Measurements from ENCODE around the gene GFOD1. TPM values are rescaled to one million over a fixed set of nuclear protein-coding genes. Genes with fewer than 3 reads are reported as not detected.

The GFOD1 gene
- total and polyA plus RNA-seq, 10 of the 15 experiments (the other 5 are each of a cell fraction or from before 2014, with no cell fraction given) = 6.5 to 41.4 (median 16.0) TPM

DNA sequence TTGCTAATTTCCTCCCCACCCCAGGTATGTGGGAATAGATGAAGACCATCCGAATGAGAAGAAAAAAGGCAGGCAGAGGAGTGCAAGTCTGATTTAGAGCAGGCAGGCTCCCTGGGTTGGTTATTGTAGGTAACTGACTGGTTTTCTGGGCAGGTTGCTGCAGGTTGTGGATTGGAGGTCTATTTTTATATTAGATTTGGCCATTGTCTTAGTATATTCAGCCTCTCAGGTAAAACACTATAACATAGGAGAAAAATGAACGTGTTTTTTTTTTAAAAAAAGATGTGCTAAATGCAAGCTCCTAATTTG lies 158.6 kb downstream of the GFOD1 start:
- Histone ChIP-seq H3K9ac (ENCODE audit: control insufficient read depth, insufficient read depth, low read length) (peak overlapping the region; percentile 84), H2AFZ (ENCODE audit: control insufficient read depth, low read depth, low read length) (peak overlapping the region; percentile 95), H3K4me1 (ENCODE audit: control insufficient read depth, insufficient read depth, low read length) (peaks cover 5% of the 10 kb centered on the region; the same call in 1 of the 2 replicates), H3K9me3 (replicated peaks; ENCODE audit: control insufficient read depth, insufficient read depth, low read length) (no peaks in the 10 kb centered on the region), H3K4me3 (peak overlapping the region; percentile 90), H3K4me2 (ENCODE audit: control insufficient read depth, insufficient read depth) (peak overlapping the region; percentile 95), H3K79me2 (ENCODE audit: control insufficient read depth, insufficient read depth, low read length) (peaks cover 11% of the 10 kb centered on the region), H3K36me3 (ENCODE audit: control insufficient read depth in 2 of 2, insufficient read depth in 2 of 2, low read length in 1 of 2) (peaks cover 0 to 7% of the 10 kb centered on the region in 2 experiments; a peak in 1 of 4 replicates), H3K27me3 (replicated peaks in 1 of 2; ENCODE audit: control insufficient read depth in 2 of 2, insufficient read depth in 2 of 2, low read length in 1 of 2) (no peaks in the 10 kb centered on the region), H4K20me1 (ENCODE audit: control insufficient read depth, insufficient read depth) (no peaks in the 10 kb centered on the region), H3K27ac (ENCODE audit: control insufficient read depth, insufficient read depth) (peak overlapping the region; percentile 87)
- DNase-seq (ENCODE audit: low read depth, low spot score) = no peak
- WGBS (ENCODE audit: insufficient coverage, insufficient replicate concordance, low lambda C conversion rate, missing lambda C conversion rate) = 3% methylated on average over 2 of the region's 2 CpGs
- in situ Hi-C loops (cut with MboI) = no loop called here
- ChIA-PET RAD21 (ENCODE audit: unreplicated experiment) (interaction anchor here (0.8 to 10.2 kb wide), 31 partner anchors 8 to 417 kb away, joined by 3 to 124 read pairs (median 4); partner anchors contain the start of genes GFOD1, NOL7 and SIRT5), CTCF (interaction anchor here (0.5 to 9.6 kb wide), 17 partner anchors 9 to 418 kb away, joined by 3 to 169 read pairs (median 5); partner anchors contain the start of genes NOL7 and SIRT5), SMC1A (ENCODE audit: uncharacterized antibody, unreplicated experiment) (interaction anchor here (0.7 to 7.5 kb wide), 32 partner anchors 8 to 435 kb away, joined by 3 to 119 read pairs (median 5); partner anchors contain the start of gene NOL7), POLR2A (interaction anchor here (0.7 to 4.0 kb wide), 9 partner anchors 14 to 134 kb away, joined by 3 to 22 read pairs (median 4); no protein-coding TSS in a partner anchor)
- ATAC-seq = peak; percentile 5; the same call in 2 of the 3 replicates
- intact Hi-C loops (cut with micrococcal nuclease; ENCODE audit: unreplicated experiment) = loop anchor here (1.0 to 2.0 kb wide), 3 partner anchors 24 to 100 kb away; no protein-coding TSS in a partner anchor
- TF ChIP-seq RUNX3 (IDR thresholded peaks at IDR 0.05; ENCODE audit: low read length) = 0 out of 2 replicates have a peak, but pooled peaks have one; percentile 3
- TF ChIP-seq SMC3 (IDR thresholded peaks at IDR 0.05; ENCODE audit: borderline replicate concordance, low read length) = 0 out of 2 replicates have a peak, but pooled peaks have one; percentile 2
- TF ChIP-seq, protein P1, sequence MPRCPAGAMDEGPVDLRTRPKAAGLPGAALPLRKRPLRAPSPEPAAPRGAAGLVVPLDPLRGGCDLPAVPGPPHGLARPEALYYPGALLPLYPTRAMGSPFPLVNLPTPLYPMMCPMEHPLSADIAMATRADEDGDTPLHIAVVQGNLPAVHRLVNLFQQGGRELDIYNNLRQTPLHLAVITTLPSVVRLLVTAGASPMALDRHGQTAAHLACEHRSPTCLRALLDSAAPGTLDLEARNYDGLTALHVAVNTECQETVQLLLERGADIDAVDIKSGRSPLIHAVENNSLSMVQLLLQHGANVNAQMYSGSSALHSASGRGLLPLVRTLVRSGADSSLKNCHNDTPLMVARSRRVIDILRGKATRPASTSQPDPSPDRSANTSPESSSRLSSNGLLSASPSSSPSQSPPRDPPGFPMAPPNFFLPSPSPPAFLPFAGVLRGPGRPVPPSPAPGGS (IDR thresholded peaks at IDR 0.05; ENCODE audit: borderline replicate concordance, insufficient read depth, low read depth, low read length, poor library complexity, severe bottlenecking) = no peak
- 0 out of 2 replicates have a peak, but pooled peaks have one; percentile 3 for TF ChIP-seq NBN (IDR thresholded peaks at IDR 0.05)
- BruUV-seq (replicated peaks) = TSS peak; percentile 98
- no peak for FAIRE-seq

All from GM12878 (cell line).